GM12878 (cell line): ENCODE measurements around the gene OR13J1.

Experiments used
- KAT2A ChIP-seq: conservative IDR thresholded peaks from 2 replicates; pipeline ENCODE4 v1.6.1; 2011; ENCODE audit warnings: low read depth, low read length; ENCODE audit not compliant: control insufficient read depth
- MXI1 ChIP-seq: fragments of 150-350 bp; IDR thresholded peaks from 2 replicates; pipeline ENCODE4 v1.6.1; 2011; ENCODE audit warnings: low read depth, mild to moderate bottlenecking, inconsistent platforms, low read length, improper control_type of control experiment
- POLR2A ChIP-seq: IDR thresholded peaks from 2 replicates; pipeline ENCODE4 v1.6.1; 2011; ENCODE audit warnings: low read depth, mild to moderate bottlenecking, low read length
- TF ChIP-seq, protein P1 (sequence below): fragments of 450-650 bp; IDR thresholded peaks from 2 replicates; pipeline ENCODE4 v1.6.1; 2016; ENCODE audit warnings: mild to moderate bottlenecking

GRCh38 chr9:35892051-35892450 is 21.9 kb upstream of the OR13J1 start:
- TF ChIP-seq MXI1 = no peak
- no peak for TF ChIP-seq POLR2A
- no peak for TF ChIP-seq KAT2A
- TF ChIP-seq, protein P1, sequence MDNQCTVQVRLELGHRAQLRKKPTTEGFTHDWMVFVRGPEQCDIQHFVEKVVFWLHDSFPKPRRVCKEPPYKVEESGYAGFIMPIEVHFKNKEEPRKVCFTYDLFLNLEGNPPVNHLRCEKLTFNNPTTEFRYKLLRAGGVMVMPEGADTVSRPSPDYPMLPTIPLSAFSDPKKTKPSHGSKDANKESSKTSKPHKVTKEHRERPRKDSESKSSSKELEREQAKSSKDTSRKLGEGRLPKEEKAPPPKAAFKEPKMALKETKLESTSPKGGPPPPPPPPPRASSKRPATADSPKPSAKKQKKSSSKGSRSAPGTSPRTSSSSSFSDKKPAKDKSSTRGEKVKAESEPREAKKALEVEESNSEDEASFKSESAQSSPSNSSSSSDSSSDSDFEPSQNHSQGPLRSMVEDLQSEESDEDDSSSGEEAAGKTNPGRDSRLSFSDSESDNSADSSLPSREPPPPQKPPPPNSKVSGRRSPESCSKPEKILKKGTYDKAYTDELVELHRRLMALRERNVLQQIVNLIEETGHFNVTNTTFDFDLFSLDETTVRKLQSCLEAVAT = no peak
